GM10248 (cell line): ENCODE results near the gene ANKS3.

Experiments
- CTCF ChIA-PET: fragments of 300-600 bp; sonication (Branson Sonifier 250); formaldehyde crosslinking; extraction: SDS; loops from one replicate; lab custom pipeline; 2021; ENCODE audit warnings: antibody characterized with exemption; lab: Yijun Ruan, JAX
- POLR2A ChIA-PET: fragments of 350-650 bp; sonication (Branson Sonifier 250); formaldehyde crosslinking; extraction: SDS; loops from one replicate; lab custom pipeline; 2020; ENCODE audit warnings: antibody characterized with exemption; lab: Yijun Ruan, JAX
- DNase-seq: peaks from one replicate; pipeline ENCODE4 v3.0.0; 2012; ENCODE audit errors: extremely low spot score
- TF ChIP-seq, protein P1 (sequence below): IDR thresholded peaks from 2 replicates; pipeline ENCODE4 v1.5.1; 2012; ENCODE audit warnings: mild to moderate bottlenecking, low read depth; ENCODE audit errors: extremely low read depth, missing control alignments, control extremely low read depth

The ANKS3 gene

GRCh38 chr16:4659363-4660353 lies 74.4 kb downstream of the ANKS3 start:
- ChIA-PET POLR2A (no interaction called here), CTCF (interaction anchor here (1.0 to 1.3 kb wide), 3 partner anchors 9 to 194 kb away, joined by 3 to 4 read pairs (median 3); no protein-coding TSS in a partner anchor)
- TF ChIP-seq, protein P1, sequence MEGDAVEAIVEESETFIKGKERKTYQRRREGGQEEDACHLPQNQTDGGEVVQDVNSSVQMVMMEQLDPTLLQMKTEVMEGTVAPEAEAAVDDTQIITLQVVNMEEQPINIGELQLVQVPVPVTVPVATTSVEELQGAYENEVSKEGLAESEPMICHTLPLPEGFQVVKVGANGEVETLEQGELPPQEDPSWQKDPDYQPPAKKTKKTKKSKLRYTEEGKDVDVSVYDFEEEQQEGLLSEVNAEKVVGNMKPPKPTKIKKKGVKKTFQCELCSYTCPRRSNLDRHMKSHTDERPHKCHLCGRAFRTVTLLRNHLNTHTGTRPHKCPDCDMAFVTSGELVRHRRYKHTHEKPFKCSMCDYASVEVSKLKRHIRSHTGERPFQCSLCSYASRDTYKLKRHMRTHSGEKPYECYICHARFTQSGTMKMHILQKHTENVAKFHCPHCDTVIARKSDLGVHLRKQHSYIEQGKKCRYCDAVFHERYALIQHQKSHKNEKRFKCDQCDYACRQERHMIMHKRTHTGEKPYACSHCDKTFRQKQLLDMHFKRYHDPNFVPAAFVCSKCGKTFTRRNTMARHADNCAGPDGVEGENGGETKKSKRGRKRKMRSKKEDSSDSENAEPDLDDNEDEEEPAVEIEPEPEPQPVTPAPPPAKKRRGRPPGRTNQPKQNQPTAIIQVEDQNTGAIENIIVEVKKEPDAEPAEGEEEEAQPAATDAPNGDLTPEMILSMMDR = no peak
- no peak for DNase-seq

GRCh38 chr16:4656695-4657686 lies 77.1 kb downstream of the ANKS3 start:
- no peak for DNase-seq
- TF ChIP-seq, protein P1 = no peak
- POLR2A ChIA-PET = no interaction called here
- CTCF ChIA-PET = interaction anchor here (1.0 kb wide), 1 partner anchor 33 kb away, joined by 4 read pairs; the partner anchor contains the start of gene MGRN1

- ChIA-PET POLR2A (no interaction called here), CTCF (interaction anchor here (1.0 kb wide), 1 partner anchor 32 kb away, joined by 4 read pairs; the partner anchor contains the start of gene MGRN1)
- no peak for DNase-seq
- TF ChIP-seq, protein P1 = no peak
These were observed 77.8 kb downstream of the ANKS3 start for GRCh38 chr16:4656221-4656620.

DNA sequence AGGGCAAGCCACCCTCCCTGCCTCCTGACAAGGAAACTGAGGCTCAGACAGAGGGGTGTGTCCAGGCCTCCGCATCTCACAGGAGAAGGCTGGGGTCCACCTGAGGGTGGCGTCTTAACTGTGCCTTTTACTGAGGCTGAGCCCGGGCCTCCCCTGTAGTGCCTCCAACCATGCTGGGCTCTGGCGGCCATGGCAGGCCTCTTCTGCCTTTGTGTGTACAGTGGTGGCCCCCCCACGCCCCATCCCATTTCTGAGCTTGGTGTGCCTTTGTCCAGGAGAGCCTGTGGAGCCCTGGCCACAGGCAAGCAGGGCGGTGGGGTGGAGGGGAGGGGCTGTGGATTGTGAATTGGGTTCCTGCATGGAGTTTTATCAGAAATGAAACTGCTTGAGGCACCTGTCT lies 78.3 kb downstream of the ANKS3 start:
- no peak for DNase-seq
- CTCF ChIA-PET = no interaction called here
- TF ChIP-seq, protein P1 = no peak
- POLR2A ChIA-PET = no interaction called here

- CTCF ChIA-PET = no interaction called here
- TF ChIP-seq, protein P1 = no peak
- POLR2A ChIA-PET = no interaction called here
- no peak for DNase-seq
These were observed 79.0 kb downstream of the ANKS3 start for GRCh38 chr16:4654964-4655590.
